GM18498 (cell line): Measurements from ENCODE around the gene UBAP2.

Source experiments
- ATAC-seq: cut with Tn5 transposase; IDR thresholded peaks from one replicate; pipeline ENCODE4 v1.9.1; 2021; ENCODE audit warnings: mild to moderate bottlenecking, moderate library complexity; ENCODE audit not compliant: unreplicated experiment

UBAP2 gene, protein sequence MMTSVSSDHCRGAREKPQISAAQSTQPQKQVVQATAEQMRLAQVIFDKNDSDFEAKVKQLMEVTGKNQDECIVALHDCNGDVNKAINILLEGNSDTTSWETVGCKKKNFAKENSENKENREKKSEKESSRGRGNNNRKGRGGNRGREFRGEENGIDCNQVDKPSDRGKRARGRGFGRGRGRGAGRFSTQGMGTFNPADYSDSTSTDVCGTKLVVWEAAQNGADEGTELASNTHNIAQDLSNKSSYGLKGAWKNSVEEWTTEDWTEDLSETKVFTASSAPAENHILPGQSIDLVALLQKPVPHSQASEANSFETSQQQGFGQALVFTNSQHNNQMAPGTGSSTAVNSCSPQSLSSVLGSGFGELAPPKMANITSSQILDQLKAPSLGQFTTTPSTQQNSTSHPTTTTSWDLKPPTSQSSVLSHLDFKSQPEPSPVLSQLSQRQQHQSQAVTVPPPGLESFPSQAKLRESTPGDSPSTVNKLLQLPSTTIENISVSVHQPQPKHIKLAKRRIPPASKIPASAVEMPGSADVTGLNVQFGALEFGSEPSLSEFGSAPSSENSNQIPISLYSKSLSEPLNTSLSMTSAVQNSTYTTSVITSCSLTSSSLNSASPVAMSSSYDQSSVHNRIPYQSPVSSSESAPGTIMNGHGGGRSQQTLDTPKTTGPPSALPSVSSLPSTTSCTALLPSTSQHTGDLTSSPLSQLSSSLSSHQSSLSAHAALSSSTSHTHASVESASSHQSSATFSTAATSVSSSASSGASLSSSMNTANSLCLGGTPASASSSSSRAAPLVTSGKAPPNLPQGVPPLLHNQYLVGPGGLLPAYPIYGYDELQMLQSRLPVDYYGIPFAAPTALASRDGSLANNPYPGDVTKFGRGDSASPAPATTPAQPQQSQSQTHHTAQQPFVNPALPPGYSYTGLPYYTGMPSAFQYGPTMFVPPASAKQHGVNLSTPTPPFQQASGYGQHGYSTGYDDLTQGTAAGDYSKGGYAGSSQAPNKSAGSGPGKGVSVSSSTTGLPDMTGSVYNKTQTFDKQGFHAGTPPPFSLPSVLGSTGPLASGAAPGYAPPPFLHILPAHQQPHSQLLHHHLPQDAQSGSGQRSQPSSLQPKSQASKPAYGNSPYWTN

DNA sequence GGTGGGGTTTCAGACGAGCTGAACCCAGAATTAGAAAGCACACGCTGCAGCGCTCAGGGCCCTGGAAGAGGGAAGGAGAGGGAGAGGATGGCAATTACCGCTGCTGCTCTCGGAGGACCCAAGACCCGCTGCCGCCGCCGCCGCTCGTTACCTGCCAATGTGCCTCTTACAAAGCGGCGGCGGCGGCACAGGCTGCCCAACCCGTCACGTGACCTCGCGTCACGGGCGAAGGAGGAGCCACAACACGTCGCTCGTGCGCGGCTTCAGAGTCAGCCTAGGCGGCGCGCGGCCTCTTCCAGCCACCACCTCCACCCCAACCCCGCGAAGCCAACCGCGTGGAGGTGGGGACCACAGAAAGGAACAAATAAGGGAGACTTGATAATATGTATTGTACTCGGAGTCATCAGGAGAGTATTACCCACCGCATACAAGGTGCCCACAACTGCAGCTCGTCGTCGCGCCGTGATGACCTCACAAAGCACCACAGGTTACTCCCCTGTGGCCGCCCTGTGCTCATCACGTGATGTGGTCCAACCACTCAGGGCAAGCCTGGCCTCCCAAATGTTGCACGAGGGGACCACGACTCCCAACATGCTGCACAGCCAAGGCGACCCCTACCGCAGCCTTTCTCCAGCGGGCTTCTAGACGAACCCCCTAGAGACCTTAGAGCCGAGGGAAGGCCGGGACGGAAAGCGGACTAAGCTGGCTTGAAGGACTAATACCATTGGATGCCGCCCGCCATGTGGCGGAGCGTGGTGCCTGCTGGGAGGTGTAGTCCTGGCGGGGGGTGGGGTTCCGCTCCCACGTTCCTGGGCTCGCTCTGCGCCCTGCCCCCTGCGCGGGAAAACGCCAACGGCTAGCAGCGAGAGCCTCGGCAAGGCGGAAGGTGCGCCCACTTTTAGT, at the start of gene UBAP2:
Gene UBAP2 (minus strand): TSS at position 161 of the 903 bp plus-strand sequence. CDS start 31,739 bp downstream, outside the sequence.
- peak; percentile 78 for ATAC-seq

DNA sequence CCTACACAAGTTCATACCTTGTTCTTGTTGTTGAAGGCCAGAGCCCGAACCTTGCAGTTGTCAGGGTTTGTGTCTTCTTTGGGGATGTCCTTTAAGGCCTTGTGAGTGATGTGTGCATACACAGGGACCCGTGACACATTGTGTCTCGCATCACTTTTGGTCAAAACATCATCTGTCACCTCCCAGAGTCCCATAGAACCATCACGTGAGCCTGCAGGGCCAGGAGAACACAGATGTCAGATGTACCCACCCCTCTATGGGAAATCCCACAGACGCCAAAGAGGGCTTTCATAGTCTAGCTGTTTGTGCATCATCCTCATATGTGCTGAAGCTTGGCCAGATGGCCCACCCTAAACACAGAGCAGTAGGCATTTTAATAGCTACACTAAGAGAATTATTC, 49.6 kb upstream of the UBAP2 start:
- no peak for ATAC-seq

DNA sequence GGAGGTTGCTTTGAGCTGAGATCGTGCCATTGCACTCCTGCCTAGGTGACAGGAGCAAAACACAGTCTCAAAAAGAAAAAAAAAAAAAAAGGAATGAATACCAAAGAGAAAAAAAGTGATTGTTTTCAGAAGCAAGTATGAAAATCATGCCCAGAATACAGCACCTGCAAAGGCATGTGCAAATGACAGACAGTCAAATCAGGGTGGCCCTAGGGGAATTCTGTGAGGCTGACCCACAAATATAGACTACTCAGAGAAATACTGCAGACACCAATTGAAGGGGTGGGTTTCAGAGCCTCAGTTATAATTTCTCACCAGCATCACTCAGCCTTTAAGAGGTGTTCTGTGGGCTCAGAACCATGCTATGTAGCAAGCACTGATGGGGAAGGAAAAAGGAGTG, 49.2 kb upstream of the UBAP2 start:
- no peak for ATAC-seq

DNA sequence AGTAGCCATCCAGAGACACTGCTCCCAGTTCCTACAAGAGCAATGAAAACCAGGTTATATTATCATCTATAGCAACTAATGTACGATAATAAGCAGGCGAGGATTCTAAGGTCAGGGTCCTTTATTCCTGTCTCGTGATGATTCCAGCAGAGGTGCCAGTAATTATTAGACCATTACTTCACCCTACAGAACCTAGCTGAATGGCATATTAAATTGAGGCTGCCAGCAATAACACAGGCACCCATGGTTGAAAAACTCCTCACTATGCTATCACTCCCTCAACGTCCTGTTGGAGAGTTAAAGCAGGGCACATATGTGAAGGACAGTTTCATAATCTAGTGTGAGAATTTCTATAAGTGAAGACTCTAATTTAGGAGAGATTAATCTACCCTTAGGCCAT, 48.1 kb upstream of the UBAP2 start:
- no peak for ATAC-seq

DNA sequence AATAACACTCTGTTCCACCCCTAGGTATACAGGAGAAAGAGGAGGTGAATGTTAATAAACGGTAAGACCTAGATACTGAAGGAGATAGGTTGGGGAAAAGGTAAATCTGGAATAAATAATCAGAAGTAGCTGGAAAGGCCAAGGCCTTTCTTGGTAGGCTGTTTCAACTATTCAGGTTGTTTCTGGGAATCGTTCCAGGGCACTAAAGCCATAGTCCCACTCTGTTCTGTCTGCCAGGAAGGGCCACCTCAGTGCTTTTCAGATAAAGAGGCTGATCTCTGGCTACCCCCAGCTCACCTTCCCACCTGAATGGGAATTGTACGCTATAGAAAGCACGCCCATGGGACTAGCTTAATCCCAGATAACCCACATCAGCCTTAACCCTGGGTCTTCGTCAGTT, 44.9 kb upstream of the UBAP2 start:
- ATAC-seq, result no peak

DNA sequence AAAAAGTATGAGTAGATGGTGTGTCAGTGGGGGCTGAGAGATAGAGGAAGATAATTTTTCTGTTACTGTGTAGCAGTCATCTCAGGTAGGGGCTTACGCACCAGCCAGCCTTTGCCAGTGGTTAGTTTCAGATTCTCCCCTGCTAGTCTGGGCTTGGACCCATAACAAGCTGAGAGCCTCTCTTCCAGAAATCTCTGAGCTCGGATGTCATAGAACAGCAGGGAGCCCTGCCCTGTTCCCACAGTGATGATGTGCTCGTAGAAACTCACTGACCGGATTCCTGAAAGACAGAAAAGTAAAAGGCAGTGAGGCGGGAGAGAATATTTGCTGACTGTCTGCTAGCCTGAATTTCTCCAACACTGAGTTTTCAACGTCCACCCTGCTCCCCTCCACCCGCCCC, 40.6 kb upstream of the UBAP2 start:
- no peak for ATAC-seq

DNA sequence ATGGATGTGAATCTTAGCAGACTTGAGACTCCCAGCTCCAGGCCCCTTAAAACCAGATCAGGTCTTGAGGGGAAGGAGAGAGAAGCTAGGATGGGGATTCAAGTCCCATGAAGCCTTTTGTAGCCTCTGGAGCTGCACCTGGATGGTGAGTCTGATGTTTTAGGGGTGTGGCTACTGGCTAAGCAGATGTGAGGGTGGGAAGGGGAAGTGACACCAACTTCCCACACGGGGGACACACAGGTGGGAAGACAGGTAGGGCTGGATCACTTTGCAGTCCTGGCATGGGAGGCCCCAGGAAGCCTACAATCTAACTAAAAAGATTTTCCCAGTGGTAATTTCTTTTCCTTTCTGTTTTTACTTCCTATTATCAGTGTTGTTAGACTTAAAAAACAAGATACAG, 38.7 kb upstream of the UBAP2 start:
- no peak for ATAC-seq

DNA sequence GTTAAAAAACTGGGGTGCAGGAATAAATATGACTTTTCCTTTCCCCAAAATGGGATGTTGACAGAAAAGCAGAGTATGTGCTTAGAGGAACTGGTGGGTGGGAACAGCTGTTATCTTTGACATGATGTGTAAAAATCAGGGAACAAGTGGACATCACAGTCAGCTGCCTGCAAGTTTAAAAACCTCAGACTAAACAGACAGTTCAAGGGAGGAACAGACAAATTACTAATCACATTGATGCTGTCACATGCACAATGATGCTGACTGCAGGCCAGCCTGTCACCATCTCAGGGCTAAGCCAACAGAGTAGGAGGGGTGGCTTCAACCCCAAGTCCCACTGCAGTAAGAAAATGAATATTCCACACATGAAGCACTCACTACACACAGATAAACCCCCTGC, 38.2 kb upstream of the UBAP2 start:
- ATAC-seq, result no peak

DNA sequence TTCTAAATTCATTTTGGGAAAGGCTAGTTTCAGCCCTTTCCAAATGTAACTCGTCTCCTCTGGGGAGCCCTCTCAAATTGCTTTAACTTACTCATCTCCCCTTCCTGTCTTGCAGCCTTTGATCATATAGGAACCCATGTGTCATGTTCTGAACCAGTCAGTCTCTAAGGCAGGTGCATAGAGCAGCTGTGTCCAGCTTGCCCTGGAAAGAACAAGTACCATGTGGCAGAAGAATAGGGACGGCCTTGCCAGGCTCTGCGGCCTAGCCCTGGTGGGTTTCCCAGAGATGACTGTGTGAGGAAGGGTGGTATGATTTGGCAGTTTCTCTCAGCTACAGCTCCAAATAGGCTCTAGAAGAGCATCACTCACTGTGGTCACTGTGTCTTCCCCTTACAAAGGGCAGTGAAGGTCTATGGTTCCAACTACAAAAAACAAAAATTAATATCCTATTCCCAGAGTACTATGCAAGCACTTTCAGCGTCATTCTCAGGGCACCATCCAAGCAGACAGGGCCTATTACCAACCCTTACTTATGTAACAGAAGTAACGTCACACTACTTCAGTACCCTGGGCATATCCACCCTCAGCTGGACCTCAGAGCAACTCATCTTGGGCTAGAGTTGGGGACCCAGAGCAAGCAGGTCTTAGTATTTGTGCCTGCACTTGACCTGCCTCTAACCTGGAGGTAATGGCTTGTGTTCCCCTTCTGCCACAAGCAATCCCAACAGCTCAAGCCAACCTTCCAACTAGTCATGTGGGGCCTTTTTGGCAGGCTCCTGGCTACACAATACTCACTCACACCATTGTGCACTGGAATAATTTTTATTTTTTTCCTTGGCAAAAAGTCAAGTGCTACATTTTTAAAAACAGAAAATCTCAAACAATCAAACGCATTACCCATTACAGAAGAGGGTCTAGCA, 37.2 kb upstream of the UBAP2 start:
- no peak for ATAC-seq

DNA sequence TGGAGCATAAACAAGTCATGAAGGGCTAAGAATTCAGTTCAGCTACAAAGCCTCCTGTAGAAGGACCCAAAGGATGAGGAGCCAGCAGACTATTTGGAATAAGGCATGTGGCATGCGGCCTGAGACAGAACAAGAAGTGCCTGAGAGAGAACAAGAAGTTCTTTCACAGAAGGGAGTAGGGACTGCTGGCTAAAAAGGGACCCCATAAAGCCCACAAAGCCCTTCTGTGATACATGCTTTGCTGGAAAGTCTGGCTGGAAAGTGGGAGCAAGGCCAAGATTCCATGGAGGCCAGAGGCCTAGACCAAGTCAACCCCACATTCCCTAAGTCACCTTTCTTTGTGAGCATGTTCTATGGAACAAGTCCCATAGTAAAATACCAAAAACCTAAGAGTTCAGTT, 35.9 kb upstream of the UBAP2 start:
- no peak for ATAC-seq

DNA sequence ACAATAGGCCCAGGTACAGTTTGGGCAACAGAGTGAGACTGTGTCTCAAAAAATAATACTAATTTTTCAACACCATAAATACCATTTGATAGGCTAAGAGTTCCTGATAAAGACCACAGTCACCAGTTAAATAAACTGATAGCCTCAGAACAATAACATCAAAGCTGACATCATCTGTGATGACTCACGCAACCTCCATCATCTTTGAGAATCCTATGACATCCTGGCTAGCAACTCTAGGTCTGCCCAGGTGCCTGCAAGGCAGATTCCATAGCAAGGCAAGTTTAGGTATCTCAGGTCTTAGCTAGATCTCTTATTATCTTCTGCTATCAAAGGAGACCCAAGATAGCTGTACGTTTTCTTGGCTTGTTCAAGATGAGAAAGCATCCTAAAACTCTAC, 30.5 kb upstream of the UBAP2 start:
- ATAC-seq, result no peak

DNA sequence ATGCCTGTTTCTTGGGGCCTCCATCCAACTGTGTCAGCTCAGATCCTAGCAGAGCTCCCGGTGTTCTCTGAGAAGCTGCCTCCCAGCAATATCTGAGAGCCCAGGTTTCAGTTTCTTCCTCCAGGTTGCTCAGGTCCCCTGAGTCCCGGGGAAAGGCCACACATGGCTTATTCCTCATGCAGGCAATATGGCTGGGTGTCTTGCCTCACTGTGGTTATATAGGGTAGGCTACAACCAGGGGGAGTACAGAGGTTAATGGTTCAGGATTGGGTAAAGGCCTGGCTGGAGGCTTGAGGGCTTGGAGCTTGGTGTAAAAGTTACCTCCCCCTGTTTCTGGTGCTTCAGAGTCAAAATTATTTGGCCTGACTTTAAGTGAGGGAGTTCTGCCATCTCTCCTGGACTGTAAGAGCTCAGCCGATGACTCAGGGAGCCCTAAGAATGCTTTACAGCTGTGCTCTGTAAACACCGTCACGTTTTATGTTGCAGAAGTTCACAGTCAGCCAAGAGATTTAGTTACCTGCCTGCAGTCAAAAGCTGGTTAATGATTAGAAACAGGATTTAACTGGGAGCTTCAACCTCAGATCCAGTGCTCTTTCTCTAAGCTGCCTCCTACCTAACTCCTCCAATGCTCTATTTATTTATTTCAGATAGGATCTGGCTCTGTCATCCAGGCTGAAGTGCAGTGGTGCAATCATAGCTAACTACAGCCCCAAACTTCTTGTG, 24.3 kb upstream of the UBAP2 start:
- no peak for ATAC-seq

DNA sequence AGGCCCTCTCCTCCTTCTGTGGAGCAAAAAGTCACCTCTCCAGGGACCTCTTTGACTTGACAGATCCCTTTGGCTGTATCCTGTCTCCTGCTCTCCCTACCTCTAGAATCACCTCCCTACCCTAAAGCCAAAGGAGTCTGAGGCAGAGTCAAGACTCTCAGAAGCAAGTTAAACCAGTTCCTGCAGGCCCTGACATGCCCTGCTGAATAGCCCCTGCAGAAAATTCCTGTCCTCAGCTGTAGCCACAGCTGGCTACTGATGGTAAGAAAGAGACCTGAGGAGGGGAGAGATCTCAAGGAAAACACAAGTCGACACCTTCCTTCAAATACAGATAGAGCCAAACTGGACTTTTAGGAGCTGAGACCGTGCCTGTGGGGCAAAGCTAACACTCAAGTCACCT, 23.7 kb upstream of the UBAP2 start:
- ATAC-seq, result no peak

DNA sequence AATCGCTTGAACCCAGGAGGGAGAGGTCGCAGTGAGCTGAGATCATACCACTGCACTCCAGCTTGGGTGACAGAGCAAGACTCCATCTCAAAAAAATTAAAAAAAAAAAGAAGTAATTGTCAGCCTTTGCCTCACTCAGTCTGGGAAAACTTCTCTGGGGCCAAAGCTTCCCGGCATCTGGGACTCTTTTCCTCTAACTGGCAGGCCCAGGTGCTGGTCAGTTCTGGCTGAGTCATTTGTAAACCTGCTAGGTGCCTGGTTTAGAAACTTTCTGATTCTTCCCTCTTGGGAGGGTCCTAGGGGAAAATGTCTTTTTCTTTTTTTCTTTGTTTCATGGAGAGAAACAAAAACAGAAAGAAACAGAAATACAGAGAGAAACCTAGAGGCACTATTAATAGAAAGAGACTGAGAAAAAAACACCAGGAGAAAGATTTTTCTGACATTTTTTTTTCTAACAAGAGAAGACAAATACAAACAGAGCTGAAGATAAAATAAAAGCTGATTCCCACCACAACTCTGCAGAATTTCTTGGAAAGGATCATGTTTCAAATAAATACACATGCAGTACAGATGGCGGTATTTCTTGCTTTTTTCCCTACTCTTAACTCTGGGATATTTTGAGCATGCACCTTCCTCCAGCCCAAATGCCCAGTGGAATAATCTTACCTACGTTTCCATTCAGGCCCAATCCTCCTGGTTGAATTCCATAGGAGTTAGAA, 22.1 kb upstream of the UBAP2 start:
- ATAC-seq, result no peak

DNA sequence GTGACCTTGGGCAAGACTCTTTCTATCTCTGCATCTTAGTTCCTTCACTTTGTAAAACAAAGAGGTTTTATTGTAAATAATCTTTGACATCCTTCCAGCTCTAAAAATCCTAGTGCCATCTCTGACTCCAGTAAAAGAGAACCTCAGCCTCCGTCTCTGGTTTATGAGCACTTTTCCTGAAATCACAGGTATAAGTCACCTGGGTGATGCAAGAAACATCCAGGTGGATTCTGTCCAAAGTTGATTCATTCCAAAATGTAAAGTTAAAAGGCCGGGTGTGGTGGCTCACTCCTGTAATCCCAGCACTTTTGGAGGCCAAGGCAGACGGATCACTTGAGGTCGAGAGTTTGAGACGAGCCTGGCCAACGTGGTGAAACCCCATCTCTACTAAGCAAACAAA, 21.1 kb upstream of the UBAP2 start:
- ATAC-seq, result no peak

DNA sequence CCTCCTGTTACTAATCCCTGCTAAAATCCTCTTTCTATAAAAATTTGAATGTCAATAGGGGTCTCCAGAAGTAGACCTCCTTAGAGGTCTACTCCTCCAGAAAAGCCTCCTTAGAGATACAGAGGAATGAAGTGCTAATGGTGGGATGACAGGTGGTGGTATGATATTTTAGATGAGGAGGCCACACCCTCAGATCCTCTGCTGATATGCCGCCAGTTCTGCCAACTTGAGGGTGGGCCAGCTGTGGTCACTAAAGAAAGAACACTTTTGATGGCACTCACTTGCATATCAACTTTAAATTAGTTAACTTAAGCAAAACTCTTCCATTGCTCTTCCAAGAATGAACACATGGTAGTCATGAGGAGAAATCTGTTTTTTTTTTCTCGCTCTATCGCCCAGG, 16.9 kb upstream of the UBAP2 start:
- ATAC-seq, result no peak

DNA sequence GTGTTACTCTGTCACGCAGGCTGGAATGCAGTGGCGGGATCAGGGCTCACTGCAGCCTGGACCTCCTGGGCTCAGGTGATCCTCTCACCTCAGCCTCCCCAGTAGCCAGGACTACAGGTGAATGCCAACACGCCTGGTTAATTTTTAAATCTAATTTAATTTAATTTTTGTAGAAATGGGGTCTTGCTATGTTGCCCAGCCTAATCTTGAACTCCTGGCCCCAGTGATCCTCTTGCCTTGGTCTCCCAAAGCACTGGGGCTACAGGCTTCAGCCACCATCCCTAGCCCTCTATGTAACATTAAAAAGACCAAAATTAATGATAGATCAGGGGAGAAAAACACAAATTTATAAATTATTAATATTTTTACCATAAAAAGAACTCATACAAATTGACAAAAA, 11.3 kb upstream of the UBAP2 start:
- no peak for ATAC-seq

DNA sequence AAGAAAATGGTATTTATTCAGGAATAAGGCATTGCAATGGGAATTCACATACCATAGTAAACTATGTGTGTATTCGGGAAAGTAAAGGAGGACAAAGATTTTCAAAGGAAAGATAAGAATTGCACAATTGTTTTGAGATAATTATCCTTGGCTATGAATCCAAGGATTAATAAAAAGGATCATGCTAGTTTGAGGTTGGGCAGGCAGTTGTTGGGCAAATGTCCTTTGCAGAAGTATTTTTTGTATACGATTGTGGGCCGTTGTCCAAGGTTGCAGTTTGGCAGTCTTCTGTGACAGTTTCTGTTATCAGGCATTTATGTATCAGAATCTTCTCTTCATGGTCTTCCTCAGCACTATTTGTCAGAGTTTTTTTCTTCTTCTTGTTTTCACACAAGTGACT, 10.6 kb upstream of the UBAP2 start:
- ATAC-seq, result no peak
